Stimulated activated CD4-positive, alpha-beta T cell treated with anti-CD3 and anti-CD28 coated beads, TNF-alpha, amount 100 ng/mL, for 48 hours (primary cell): ENCODE measurements around the gene TREM2.
"Not testable (repeated sequence)": the region's sequence is repeated elsewhere in the genome, so short reads cannot be mapped to it uniquely, and the experiment has no call there.

Experiments
- DNase-seq, 3 donors: peaks; one replicate each; pipeline ENCODE4 v3.0.0-alpha.2; 2020; ENCODE audit warnings: low read depth in 3 of 3

Gene TREM2

GRCh38 chr6:41162687-41163418, at the start of gene TREM2:
TREM2 (minus strand) TSS chr6:41163116; CDS start chr6:41163082, 34 bp downstream.
- no peak for DNase-seq

GRCh38 chr6:41209547-41210320, 46.8 kb upstream of the TREM2 start:
- no peak for DNase-seq

GRCh38 chr6:41208439-41209106, 45.7 kb upstream of the TREM2 start:
- no peak for DNase-seq

- DNase-seq, result no peak
Observed at GRCh38 chr6:41204156-41204555, 41.2 kb upstream of the TREM2 start.

- no peak for DNase-seq
Observed at GRCh38 chr6:41201764-41202173, 38.9 kb upstream of the TREM2 start.

- DNase-seq, result peak in 1 of 3 donors; percentile 21
Observed at GRCh38 chr6:41200901-41201763, 38.2 kb upstream of the TREM2 start, which contains the start of gene TREML2. TREML2 (minus strand) TSS chr6:41201149; CDS start chr6:41201008, 141 bp downstream.

- peak in 1 of 3 donors; percentile 46 for DNase-seq
Observed at GRCh38 chr6:41200296-41200900, 37.5 kb upstream of the TREM2 start.

- DNase-seq, result peak in 1 of 3 donors; percentile 20
Observed at GRCh38 chr6:41199552-41200246, 36.8 kb upstream of the TREM2 start.

- DNase-seq, result no peak
Observed at GRCh38 chr6:41197234-41197633, 34.3 kb upstream of the TREM2 start.

- no peak for DNase-seq
Observed at GRCh38 chr6:41194386-41194785, 31.5 kb upstream of the TREM2 start.

GRCh38 chr6:41193884-41194283, 31.0 kb upstream of the TREM2 start:
- DNase-seq, result no peak

- DNase-seq, result no peak
Observed at GRCh38 chr6:41193171-41193734, 30.3 kb upstream of the TREM2 start.

GRCh38 chr6:41191569-41191968, 28.7 kb upstream of the TREM2 start:
- peak in 1 of 3 donors; percentile 35 for DNase-seq

GRCh38 chr6:41190791-41191190, 27.9 kb upstream of the TREM2 start:
- DNase-seq, result no peak

GRCh38 chr6:41189967-41190366, 27.1 kb upstream of the TREM2 start:
- DNase-seq, result no peak

GRCh38 chr6:41189046-41189445, 26.1 kb upstream of the TREM2 start:
- DNase-seq, result not testable (repeated sequence)

- no peak for DNase-seq
Observed at GRCh38 chr6:41187924-41188886, 25.3 kb upstream of the TREM2 start.

- no peak for DNase-seq
Observed at GRCh38 chr6:41186031-41186562, 23.2 kb upstream of the TREM2 start.

GRCh38 chr6:41184761-41185160, 21.8 kb upstream of the TREM2 start:
- no peak for DNase-seq
